OCI-LY7 (cell line): ENCODE data around the gene GTF2F1. TPM values are rescaled to one million over a fixed set of nuclear protein-coding genes. Genes with fewer than 3 reads are reported as not detected.
A peak's percentile ranks its signal among the peaks of the same experiment; 100 is the strongest.

Source experiments
- BruUV-seq: library from RNA; stranded (reverse); fragments of 400-500 nt; replicated peaks from 2 replicates; lab custom pipeline; 2021; lab: Mats Ljungman, UMichigan
- CTCF ChIA-PET: fragments of 300-600 bp; sonication (Branson Sonifier 250); formaldehyde crosslinking; loops from one replicate; lab custom pipeline; 2022; ENCODE audit warnings: antibody characterized with exemption; ENCODE audit not compliant: unreplicated experiment; lab: Charles Lee
- POLR2A ChIA-PET: fragments of 300-600 bp; sonication (Branson Sonifier 250); formaldehyde crosslinking; loops from one replicate; lab custom pipeline; 2022; ENCODE audit warnings: antibody characterized with exemption; lab: Charles Lee
- DNase-seq: peaks from one replicate; pipeline ENCODE4 v3.0.0-alpha.2; 2015; ENCODE audit warnings: low spot score
- H2AFZ ChIP-seq: fragments of 200-600 bp; sonication (generic), shearing (Covaris generic); 2 replicates; pipeline ENCODE4 v1.6.1; 2014; ENCODE audit warnings: mild to moderate bottlenecking, antibody characterized with exemption, low read length, moderate library complexity
- H3K27ac ChIP-seq: fragments of 200-600 bp; sonication (generic); 2 replicates; pipeline ENCODE4 v1.5.1; 2014; ENCODE audit warnings: mixed run types, low read depth, mild to moderate bottlenecking, moderate library complexity, low read length, inconsistent platforms; ENCODE audit not compliant: poor library complexity, severe bottlenecking
- H3K36me3 ChIP-seq: fragments of 200-600 bp; sonication (generic); 2 replicates; pipeline ENCODE4 v1.6.1; 2014; ENCODE audit warnings: mild to moderate bottlenecking, antibody characterized with exemption, low read length, moderate library complexity, mixed read lengths; ENCODE audit not compliant: insufficient read depth
- H3K4me1 ChIP-seq: fragments of 200-600 bp; sonication (generic); 2 replicates; pipeline ENCODE4 v1.5.1; 2014; ENCODE audit warnings: mild to moderate bottlenecking, low read length; ENCODE audit not compliant: insufficient read depth, poor library complexity, severe bottlenecking
- H3K4me2 ChIP-seq: fragments of 200-600 bp; sonication (generic); 2 replicates; pipeline ENCODE4 v1.6.1; 2014; ENCODE audit warnings: mild to moderate bottlenecking, low read length
- H3K4me3 ChIP-seq: fragments of 200-600 bp; sonication (generic); 2 replicates; pipeline ENCODE4 v1.5.1; 2014; ENCODE audit warnings: mild to moderate bottlenecking, low read depth, low read length; ENCODE audit not compliant: poor library complexity, severe bottlenecking
- H3K79me2 ChIP-seq: fragments of 200-600 bp; sonication (generic); 2 replicates; pipeline ENCODE4 v1.6.1; 2016; ENCODE audit warnings: low read depth, mild to moderate bottlenecking, low read length, moderate library complexity, mixed read lengths; ENCODE audit not compliant: insufficient read depth
- H3K9me2 ChIP-seq: fragments of 200-600 bp; sonication (generic); 2 replicates; pipeline ENCODE4 v1.6.1; 2016; ENCODE audit warnings: mild to moderate bottlenecking, low read length, mixed read lengths; ENCODE audit not compliant: insufficient read depth
- H3K9me3 ChIP-seq: fragments of 200-600 bp; sonication (generic); 2 replicates; pipeline ENCODE4 v1.6.1; 2014; ENCODE audit warnings: mild to moderate bottlenecking, mixed run types, low read length, mixed read lengths
- H4K20me1 ChIP-seq: fragments of 200-600 bp; sonication (generic); 2 replicates; pipeline ENCODE4 v1.6.1; 2014; ENCODE audit warnings: mild to moderate bottlenecking, antibody characterized with exemption, low read length, moderate library complexity, mixed read lengths; ENCODE audit not compliant: insufficient read depth
- EZH2phosphoT487 ChIP-seq: fragments of 200-600 bp; sonication (generic); IDR thresholded peaks from 2 replicates; pipeline ENCODE4 v1.6.1; 2018; ENCODE audit warnings: low read depth, borderline replicate concordance, mild to moderate bottlenecking, mixed run types, antibody characterized with exemption, low read length, moderate library complexity, mixed read lengths
- intact Hi-C: fragments of 100-400 bp; cut with micrococcal nuclease; formaldehyde crosslinking; loops from one replicate; pipeline ENCODE4 v1.10.0; 2022; ENCODE audit not compliant: unreplicated experiment
- total RNA-seq, 2 experiments: library from RNA; depleted of rRNA in 1 of 2; stranded (reverse); fragments of >200 nt in 1 of 2; shearing (Covaris generic) in 1 of 2; gene quantifications; 2 replicates each; pipeline ENCODE4 v1.2.3, GENCODE V29; 2014 to 2022
- TF ChIP-seq, protein P1 (sequence below): fragments of 200-600 bp; sonication (generic); conservative IDR thresholded peaks from 2 replicates; pipeline ENCODE4 v1.5.1; 2014; ENCODE audit warnings: mild to moderate bottlenecking, antibody characterized with exemption, low read length, moderate library complexity, mixed read lengths

The GTF2F1 gene
- total RNA-seq, 2 experiments from 2014 or later = 31.1 to 43.2 TPM

GRCh38 chr19:6414793-6415590, 22.0 kb upstream of the GTF2F1 start:
- Histone ChIP-seq H3K4me1 (no peaks in the 10 kb centered on the region), H3K4me3 (no peak overlapping the region), H2AFZ (no peak overlapping the region), H3K9me2 (no peaks in the 10 kb centered on the region), H3K9me3 (no peaks in the 10 kb centered on the region), H3K27ac (no peak overlapping the region), H3K4me2 (no peak overlapping the region), H4K20me1 (peaks cover 5% of the 10 kb centered on the region; the same call in 1 of the 2 replicates), H3K79me2 (peaks cover 7% of the 10 kb centered on the region), H3K36me3 (peaks cover 79% of the 10 kb centered on the region)
- CTCF ChIA-PET = no interaction called here
- TF ChIP-seq, protein P1, sequence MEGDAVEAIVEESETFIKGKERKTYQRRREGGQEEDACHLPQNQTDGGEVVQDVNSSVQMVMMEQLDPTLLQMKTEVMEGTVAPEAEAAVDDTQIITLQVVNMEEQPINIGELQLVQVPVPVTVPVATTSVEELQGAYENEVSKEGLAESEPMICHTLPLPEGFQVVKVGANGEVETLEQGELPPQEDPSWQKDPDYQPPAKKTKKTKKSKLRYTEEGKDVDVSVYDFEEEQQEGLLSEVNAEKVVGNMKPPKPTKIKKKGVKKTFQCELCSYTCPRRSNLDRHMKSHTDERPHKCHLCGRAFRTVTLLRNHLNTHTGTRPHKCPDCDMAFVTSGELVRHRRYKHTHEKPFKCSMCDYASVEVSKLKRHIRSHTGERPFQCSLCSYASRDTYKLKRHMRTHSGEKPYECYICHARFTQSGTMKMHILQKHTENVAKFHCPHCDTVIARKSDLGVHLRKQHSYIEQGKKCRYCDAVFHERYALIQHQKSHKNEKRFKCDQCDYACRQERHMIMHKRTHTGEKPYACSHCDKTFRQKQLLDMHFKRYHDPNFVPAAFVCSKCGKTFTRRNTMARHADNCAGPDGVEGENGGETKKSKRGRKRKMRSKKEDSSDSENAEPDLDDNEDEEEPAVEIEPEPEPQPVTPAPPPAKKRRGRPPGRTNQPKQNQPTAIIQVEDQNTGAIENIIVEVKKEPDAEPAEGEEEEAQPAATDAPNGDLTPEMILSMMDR = no peak
- TF ChIP-seq EZH2phosphoT487 = no peak
- no TSS peak for BruUV-seq
- no peak for DNase-seq
- POLR2A ChIA-PET = no interaction called here
- intact Hi-C loops = no loop called here

- no peak for TF ChIP-seq EZH2phosphoT487
- TF ChIP-seq, protein P1 = no peak
- DNase-seq = no peak
- no peaks in the 10 kb centered on the region for H3K4me1 ChIP-seq
- H3K9me2 ChIP-seq = no peaks in the 10 kb centered on the region
- TSS peak; percentile 88 for BruUV-seq
- no peaks in the 10 kb centered on the region for H3K9me3 ChIP-seq
- ChIA-PET CTCF (no interaction called here), POLR2A (no interaction called here)
- intact Hi-C loops = no loop called here
- no peak overlapping the region for H3K4me2 ChIP-seq
- H4K20me1 ChIP-seq = peaks cover under 1% of the 10 kb centered on the region; the same call in 1 of the 2 replicates
- H2AFZ ChIP-seq = no peak overlapping the region
- H3K79me2 ChIP-seq = no peaks in the 10 kb centered on the region
- H3K27ac ChIP-seq = no peak overlapping the region
- H3K4me3 ChIP-seq = no peak overlapping the region
- peaks cover 68% of the 10 kb centered on the region for H3K36me3 ChIP-seq
Measured at GRCh38 chr19:6413721-6414643, 21.0 kb upstream of the GTF2F1 start.
